Dendritic cell treated with granulocyte-macrophage colony-stimulating factor and Interleukin-4, amounts not matched to agents 40 ng/mL and 50 ng/mL, for 4 days (primary cell): ENCODE measurements around the gene ZNF778.

Experiments used
- H3K27ac Mint-ChIP-seq: one replicate; pipeline ENCODE4 v1.8.0; 2022; ENCODE audit warnings: mild to moderate bottlenecking, mixed read lengths
- H3K27me3 Mint-ChIP-seq: one replicate; pipeline ENCODE4 v1.8.0; 2022; ENCODE audit warnings: mild to moderate bottlenecking, mixed read lengths
- H3K36me3 Mint-ChIP-seq: one replicate; pipeline ENCODE4 v1.8.0; 2022; ENCODE audit warnings: low read depth, mixed read lengths
- H3K4me1 Mint-ChIP-seq: one replicate; pipeline ENCODE4 v1.8.0; 2022; ENCODE audit warnings: low read depth, mixed read lengths
- H3K4me3 Mint-ChIP-seq: one replicate; pipeline ENCODE4 v1.8.0; 2022; ENCODE audit warnings: mild to moderate bottlenecking, moderate library complexity, mixed read lengths
- H3K9me3 Mint-ChIP-seq: one replicate; pipeline ENCODE4 v1.8.0; 2022; ENCODE audit warnings: mixed read lengths
- intact Hi-C: fragments of 100-400 bp; cut with micrococcal nuclease; formaldehyde crosslinking; loops from one replicate; pipeline ENCODE4 v1.15.0; 2022

ZNF778 gene

GRCh38 chr16:89283449-89283848 is 65.9 kb downstream of the ZNF778 start:
- intact Hi-C loops, result loop anchor here (10.0 kb wide), 1 partner anchor 59 kb away; no protein-coding TSS in a partner anchor
- H3K36me3 Mint-ChIP-seq, result peaks cover 23% of the 10 kb centered on the region
- no peaks in the 10 kb centered on the region for H3K4me1 Mint-ChIP-seq
- H3K9me3 Mint-ChIP-seq, result no peaks in the 10 kb centered on the region
- H3K27ac Mint-ChIP-seq, result no peak overlapping the region
- no peaks in the 10 kb centered on the region for H3K27me3 Mint-ChIP-seq
- H3K4me3 Mint-ChIP-seq, result no peak overlapping the region

- H3K4me3 Mint-ChIP-seq, result no peak overlapping the region
- H3K27me3 Mint-ChIP-seq, result no peaks in the 10 kb centered on the region
- intact Hi-C loops, result loop anchor here (10.0 kb wide), 1 partner anchor 61 kb away; no protein-coding TSS in a partner anchor
- H3K27ac Mint-ChIP-seq, result no peak overlapping the region
- H3K4me1 Mint-ChIP-seq, result no peaks in the 10 kb centered on the region
- H3K9me3 Mint-ChIP-seq, result no peaks in the 10 kb centered on the region
- H3K36me3 Mint-ChIP-seq, result peaks cover 34% of the 10 kb centered on the region
These were observed 67.9 kb downstream of the ZNF778 start for GRCh38 chr16:89285381-89285780.

GRCh38 chr16:89286096-89286495 is 68.6 kb downstream of the ZNF778 start:
- Mint-ChIP-seq H3K4me1 (no peaks in the 10 kb centered on the region), H3K9me3 (no peaks in the 10 kb centered on the region), H3K27me3 (no peaks in the 10 kb centered on the region), H3K4me3 (no peak overlapping the region), H3K27ac (no peak overlapping the region), H3K36me3 (peaks cover 41% of the 10 kb centered on the region)
- intact Hi-C loops, result loop anchor here (10.0 kb wide), 1 partner anchor 61 kb away; no protein-coding TSS in a partner anchor
